ENCODE measurements around the gene ADAMTS4. TPM values are rescaled to one million over a fixed set of nuclear protein-coding genes. Genes with fewer than 3 reads are reported as not detected.
A peak's percentile ranks its signal among the peaks of the same experiment; 100 is the strongest.

ADAMTS4 gene
- total and polyA plus RNA-seq, 9 of the 15 experiments (the other 6 are each of a cell fraction or from before 2014, with no cell fraction given): 0.07 to 3.7 (median 0.41) TPM

GRCh38 chr1:161177112-161177935 lies 21.5 kb downstream of the ADAMTS4 start, which contains the start of gene B4GALT3 (continued):
- TF ChIP-seq SFPQ (IDR thresholded peaks at IDR 0.05; ENCODE audit: low read depth, low read length) (no peak), STAT5B (CRISPR knock-in tag; IDR thresholded peaks at IDR 0.05) (no peak), RFX7 (CRISPR knock-in tag; IDR thresholded peaks at IDR 0.05) (no peak), NCOR1 (IDR thresholded peaks at IDR 0.05) (peak; percentile 27), MCM3 (IDR thresholded peaks at IDR 0.05) (no peak), NR2C2 (CRISPR knock-in tag; IDR thresholded peaks at IDR 0.05) (peak; percentile 47; the same call in 1 of the 2 replicates), NR2C2 (tag; IDR thresholded peaks at IDR 0.05) (peak; percentile 89), ZNF707 (CRISPR knock-in tag; conservative IDR thresholded peaks at IDR 0.05) (no peak), CCAR2 (IDR thresholded peaks at IDR 0.05; ENCODE audit: low read depth, low read length) (no peak), PHF8 (IDR thresholded peaks at IDR 0.05; ENCODE audit: borderline replicate concordance, low read length) (peak; percentile 97; the same call in 1 of the 2 replicates), ZNF668 (CRISPR knock-in tag; IDR thresholded peaks at IDR 0.05) (no peak), SRSF1 (IDR thresholded peaks at IDR 0.05; ENCODE audit: low read depth, low read length) (no peak), TEAD1 (CRISPR knock-in tag; IDR thresholded peaks at IDR 0.05) (peak in 1 of 2 experiments; percentile 62; a peak in 2 of 4 replicates), MAX (CRISPR knock-in tag; IDR thresholded peaks at IDR 0.05) (peak; percentile 96), GATAD2B (IDR thresholded peaks at IDR 0.05; ENCODE audit: borderline replicate concordance) (no peak), ATF6 (CRISPR knock-in tag; IDR thresholded peaks at IDR 0.05) (0 out of 2 replicates have a peak, but pooled peaks have one; percentile 72), TRIM28 (IDR thresholded peaks at IDR 0.05) (no peak), ZBTB17 (CRISPR knock-in tag; IDR thresholded peaks at IDR 0.05) (0 out of 2 replicates have a peak, but pooled peaks have one; percentile 54), E2F5 (CRISPR knock-in tag; IDR thresholded peaks at IDR 0.05) (peak; percentile 69; the same call in 1 of the 2 replicates), GMEB1 (CRISPR knock-in tag; IDR thresholded peaks at IDR 0.05) (no peak), PYGO2 (tag; IDR thresholded peaks at IDR 0.05) (no peak)
